ENCODE data around the gene UGT2B15. TPM values are rescaled to one million over a fixed set of nuclear protein-coding genes. Genes with fewer than 3 reads are reported as not detected.
A peak's percentile ranks its signal among the peaks of the same experiment; 100 is the strongest.
"Not testable (repeated sequence)": the region's sequence is repeated elsewhere in the genome, so short reads cannot be mapped to it uniquely, and the experiment has no call there.

UGT2B15 gene
- total RNA-seq, 1 donor from 2014 or later, result 0.57 TPM

- Mint-ChIP-seq H3K27ac (no peak overlapping the region), H3K36me3 (ENCODE audit: insufficient read depth) (peaks cover 11% of the 10 kb centered on the region), H3K4me3 (ENCODE audit: low read depth) (no peak overlapping the region)
Measured at GRCh38 chr4:68673143-68673542, 2.7 kb upstream of the UGT2B15 start.

GRCh38 chr4:68671217-68671616 is 765 bp upstream of the UGT2B15 start:
- not testable (repeated sequence) for H3K4me3 Mint-ChIP-seq (ENCODE audit: low read depth); H3K4me1 Mint-ChIP-seq (ENCODE audit: low read depth); DNase-seq (ENCODE audit: low spot score, unreplicated experiment); H3K27me3 Mint-ChIP-seq; H3K27ac Mint-ChIP-seq
- Mint-ChIP-seq H3K9me3 (ENCODE audit: low read depth) (peaks cover 36% of the 10 kb centered on the region), H3K36me3 (ENCODE audit: insufficient read depth) (peaks cover 10% of the 10 kb centered on the region)

More at GRCh38 chr4:68673143-68673542, 2.7 kb upstream of the UGT2B15 start:
- TF ChIP-seq CTCF (IDR thresholded peaks at IDR 0.05; ENCODE audit: unreplicated experiment), result no peak
- H3K9me3 Mint-ChIP-seq (ENCODE audit: low read depth), result peaks cover 39% of the 10 kb centered on the region
- H3K4me1 Mint-ChIP-seq (ENCODE audit: low read depth), result no peaks in the 10 kb centered on the region
- H3K27me3 Mint-ChIP-seq, result no peaks in the 10 kb centered on the region
- DNase-seq (ENCODE audit: low spot score, unreplicated experiment), result no peak

GRCh38 chr4:68668537-68669163 is 1.8 kb downstream of the UGT2B15 start:
- not testable (repeated sequence) for H3K4me3 Mint-ChIP-seq (ENCODE audit: low read depth); DNase-seq (ENCODE audit: low spot score, unreplicated experiment); H3K27ac Mint-ChIP-seq; H3K36me3 Mint-ChIP-seq (ENCODE audit: insufficient read depth); H3K4me1 Mint-ChIP-seq (ENCODE audit: low read depth); H3K27me3 Mint-ChIP-seq
- H3K9me3 Mint-ChIP-seq (ENCODE audit: low read depth), result peaks cover 20% of the 10 kb centered on the region

GRCh38 chr4:68667551-68667950 is 2.9 kb downstream of the UGT2B15 start:
- H3K27me3 Mint-ChIP-seq; H3K4me3 Mint-ChIP-seq (ENCODE audit: low read depth): not testable (repeated sequence)

GRCh38 chr4:68664721-68665120 is 5.7 kb downstream of the UGT2B15 start:
- Mint-ChIP-seq H3K9me3 (ENCODE audit: low read depth) (peaks cover 11% of the 10 kb centered on the region), H3K4me1 (ENCODE audit: low read depth) (peaks cover 11% of the 10 kb centered on the region)
- H3K27me3 Mint-ChIP-seq; H3K4me3 Mint-ChIP-seq (ENCODE audit: low read depth); DNase-seq (ENCODE audit: low spot score, unreplicated experiment); H3K36me3 Mint-ChIP-seq (ENCODE audit: insufficient read depth); H3K27ac Mint-ChIP-seq: not testable (repeated sequence)

More at GRCh38 chr4:68667551-68667950, 2.9 kb downstream of the UGT2B15 start:
- H3K27ac Mint-ChIP-seq; DNase-seq (ENCODE audit: low spot score, unreplicated experiment); H3K36me3 Mint-ChIP-seq (ENCODE audit: insufficient read depth); H3K4me1 Mint-ChIP-seq (ENCODE audit: low read depth): not testable (repeated sequence)
- H3K9me3 Mint-ChIP-seq (ENCODE audit: low read depth), result peaks cover 10% of the 10 kb centered on the region

- H3K4me3 Mint-ChIP-seq (ENCODE audit: low read depth); H3K27me3 Mint-ChIP-seq; DNase-seq (ENCODE audit: low spot score, unreplicated experiment); H3K36me3 Mint-ChIP-seq (ENCODE audit: insufficient read depth); H3K27ac Mint-ChIP-seq: not testable (repeated sequence)
- Mint-ChIP-seq H3K9me3 (ENCODE audit: low read depth) (peaks cover 15% of the 10 kb centered on the region), H3K4me1 (ENCODE audit: low read depth) (peaks cover 15% of the 10 kb centered on the region)
Measured at GRCh38 chr4:68662836-68663574, 7.4 kb downstream of the UGT2B15 start.

GRCh38 chr4:68658672-68659071 is 11.8 kb downstream of the UGT2B15 start:
- no peak for TF ChIP-seq CTCF (IDR thresholded peaks at IDR 0.05; ENCODE audit: unreplicated experiment)
- H3K4me1 Mint-ChIP-seq (ENCODE audit: low read depth), result peaks cover 34% of the 10 kb centered on the region
- H3K36me3 Mint-ChIP-seq (ENCODE audit: insufficient read depth), result peaks cover 17% of the 10 kb centered on the region
- no peaks in the 10 kb centered on the region for H3K27me3 Mint-ChIP-seq
- no peak overlapping the region for H3K4me3 Mint-ChIP-seq (ENCODE audit: low read depth)
- DNase-seq (ENCODE audit: low spot score, unreplicated experiment), result no peak
- peak overlapping the region; percentile 22 for H3K27ac Mint-ChIP-seq
- H3K9me3 Mint-ChIP-seq (ENCODE audit: low read depth), result peaks cover 23% of the 10 kb centered on the region

GRCh38 chr4:68657022-68657594 is 13.3 kb downstream of the UGT2B15 start:
- H3K4me3 Mint-ChIP-seq (ENCODE audit: low read depth); H3K27me3 Mint-ChIP-seq; DNase-seq (ENCODE audit: low spot score, unreplicated experiment): not testable (repeated sequence)
- peaks cover 17% of the 10 kb centered on the region for H3K36me3 Mint-ChIP-seq (ENCODE audit: insufficient read depth)
- H3K27ac Mint-ChIP-seq, result peak overlapping the region; percentile 92
- H3K9me3 Mint-ChIP-seq (ENCODE audit: low read depth), result peaks cover 23% of the 10 kb centered on the region
- peaks cover 32% of the 10 kb centered on the region for H3K4me1 Mint-ChIP-seq (ENCODE audit: low read depth)

- DNase-seq (ENCODE audit: low spot score, unreplicated experiment); H3K4me3 Mint-ChIP-seq (ENCODE audit: low read depth); H3K27me3 Mint-ChIP-seq: not testable (repeated sequence)
- peaks cover 17% of the 10 kb centered on the region for H3K36me3 Mint-ChIP-seq (ENCODE audit: insufficient read depth)
- peaks cover 34% of the 10 kb centered on the region for H3K4me1 Mint-ChIP-seq (ENCODE audit: low read depth)
- H3K9me3 Mint-ChIP-seq (ENCODE audit: low read depth), result peaks cover 23% of the 10 kb centered on the region
- H3K27ac Mint-ChIP-seq, result peak overlapping the region; percentile 92
Measured at GRCh38 chr4:68656445-68656973, 13.9 kb downstream of the UGT2B15 start.

Measured in progenitor cell of endocrine pancreas (in vitro differentiated cells).